H1 (cell line): Measurements from ENCODE around the gene TEX47. TPM values are rescaled to one million over a fixed set of nuclear protein-coding genes. Genes with fewer than 3 reads are reported as not detected.
A peak's percentile ranks its signal among the peaks of the same experiment; 100 is the strongest.

Source experiments
- CTCF ChIA-PET: fragments of 300-600 bp; sonication (Branson Sonifier 250); formaldehyde crosslinking; loops from one replicate; lab custom pipeline; 2021; ENCODE audit not compliant: partially characterized antibody; lab: Charles Lee
- POLR2A ChIA-PET: fragments of 300-600 bp; sonication (Branson Sonifier 250); formaldehyde crosslinking; loops from one replicate; lab custom pipeline; 2021; ENCODE audit warnings: inconsistent platforms; ENCODE audit not compliant: partially characterized antibody; lab: Charles Lee
- DNase-seq, 2 experiments: peaks; one replicate each; pipeline versions ENCODE4 v3.0.0 to v3.0.0-alpha.2; 2010 to 2022; ENCODE audit warnings: low spot score in 2 of 2, low read depth in 1 of 2, mixed read lengths in 1 of 2
- FAIRE-seq: peaks from 2 replicates; lab custom pipeline; 2011; peaks lifted over from hg19 to GRCh38; lab: Jason Lieb, UNC
- H2AFZ ChIP-seq: 2 replicates; pipeline ENCODE4 v1.8.1; 2012; ENCODE audit warnings: low read length, inconsistent platforms
- H2AK5ac ChIP-seq: 2 replicates; pipeline ENCODE4 v1.6.1; 2013; ENCODE audit warnings: low read depth, low read length
- H2BK120ac ChIP-seq: replicated peaks from 2 replicates; pipeline ENCODE3; 2013; ENCODE audit warnings: low read depth, low read length, inconsistent platforms
- H2BK12ac ChIP-seq: 2 replicates; pipeline ENCODE4 v1.6.1; 2013; ENCODE audit warnings: low read depth, low read length
- H2BK15ac ChIP-seq: 2 replicates; pipeline ENCODE4 v1.6.1; 2013; ENCODE audit warnings: low read length
- H2BK20ac ChIP-seq: 2 replicates; pipeline ENCODE4 v1.6.1; 2013; ENCODE audit warnings: low read length
- H2BK5ac ChIP-seq: 2 replicates; pipeline ENCODE4 v1.6.1; 2013; ENCODE audit warnings: low read depth, low read length
- H3K14ac ChIP-seq: 2 replicates; pipeline ENCODE4 v1.6.1; 2013; ENCODE audit warnings: inconsistent platforms; ENCODE audit not compliant: insufficient read length
- H3K18ac ChIP-seq: 2 replicates; pipeline ENCODE4 v1.6.1; 2013; ENCODE audit warnings: low read length; ENCODE audit errors: extremely low read depth
- H3K23ac ChIP-seq: 2 replicates; pipeline ENCODE4 v1.6.1; 2013; ENCODE audit warnings: inconsistent platforms; ENCODE audit not compliant: insufficient read length
- H3K23me2 ChIP-seq: 2 replicates; pipeline ENCODE4 v1.6.1; 2013; ENCODE audit warnings: low read depth, low read length
- H3K27ac ChIP-seq: 2 replicates; pipeline ENCODE4 v1.6.1; 2011; ENCODE audit warnings: low read depth, low read length, inconsistent platforms
- H3K27me3 ChIP-seq, 4 experiments: replicated peaks in 1 of 4; 1 replicate in 1 of 4; 2 replicates in 3 of 4; pipeline versions ENCODE4 v1.6.1 to v1.8.1; 2011 to 2013; ENCODE audit warnings: low read length in 3 of 4, mild to moderate bottlenecking in 3 of 4, inconsistent platforms in 2 of 4, mixed read lengths in 2 of 4, moderate library complexity in 1 of 4; ENCODE audit not compliant: control insufficient read depth in 3 of 4, insufficient read depth in 3 of 4; ENCODE audit errors: extremely low read depth in 1 of 4
- H3K36me3 ChIP-seq, 4 experiments: 2 replicates each; pipeline versions ENCODE4 v1.6.1 to v1.8.1; 2011 to 2013; ENCODE audit warnings: mild to moderate bottlenecking in 4 of 4, low read length in 3 of 4, moderate library complexity in 2 of 4, control low read depth in 1 of 4, inconsistent platforms in 1 of 4; ENCODE audit not compliant: insufficient read depth in 4 of 4, control insufficient read depth in 2 of 4
- H3K4ac ChIP-seq: replicated peaks from 2 replicates; pipeline ENCODE3; 2013; ENCODE audit warnings: low read length, low read depth, mixed read lengths, inconsistent platforms; ENCODE audit not compliant: insufficient read length
- H3K4me1 ChIP-seq, 4 experiments: replicated peaks in 1 of 4; 1 replicate in 1 of 4; 2 replicates in 3 of 4; pipeline versions ENCODE4 v1.6.1 to v1.8.1; 2011 to 2013; ENCODE audit warnings: low read length in 3 of 4, inconsistent platforms in 2 of 4, mixed read lengths in 1 of 4; ENCODE audit not compliant: insufficient read depth in 4 of 4, control insufficient read depth in 3 of 4
- H3K4me2 ChIP-seq, 2 experiments: 2 replicates each; pipeline versions ENCODE4 v1.6.1 to v1.8.1; 2011 to 2013; ENCODE audit warnings: low read depth in 2 of 2, low read length in 2 of 2, control low read depth in 1 of 2, inconsistent platforms in 1 of 2, mild to moderate bottlenecking in 1 of 2; ENCODE audit not compliant: insufficient read depth in 1 of 2
- H3K4me3 ChIP-seq, 4 experiments: fragments of 200-600, 300-600 bp in 1 of 4; sonication (generic), shearing (Covaris generic), sonication (Bioruptor Twin) in 1 of 4; 2 replicates each; pipeline versions ENCODE4 v1.5.1 to v1.8.1; 2011 to 2016; ENCODE audit warnings: low read length in 4 of 4, low read depth in 3 of 4, control low read depth in 2 of 4, inconsistent platforms in 2 of 4, mild to moderate bottlenecking in 2 of 4, mixed read lengths in 1 of 4, moderate library complexity in 1 of 4; ENCODE audit not compliant: insufficient read depth in 2 of 4; ENCODE audit errors: extremely low read depth in 1 of 4
- H3K56ac ChIP-seq: replicated peaks from 2 replicates; pipeline ENCODE3; 2013; ENCODE audit warnings: low read depth, mild to moderate bottlenecking, mixed read lengths, low read length, inconsistent platforms; ENCODE audit not compliant: insufficient read length
- H3K79me1 ChIP-seq: 2 replicates; pipeline ENCODE4 v1.6.1; 2013; ENCODE audit warnings: low read depth, low read length, control low read depth
- H3K79me2 ChIP-seq, 2 experiments: 2 replicates each; pipeline versions ENCODE4 v1.6.1 to v1.8.1; 2012 to 2013; ENCODE audit warnings: low read length in 2 of 2, mild to moderate bottlenecking in 2 of 2, inconsistent platforms in 1 of 2; ENCODE audit not compliant: insufficient read depth in 2 of 2, control insufficient read depth in 1 of 2
- H3K9ac ChIP-seq, 4 experiments: replicated peaks in 1 of 4; 1 replicate in 1 of 4; 2 replicates in 3 of 4; pipeline versions ENCODE4 v1.6.1 to v1.8.1; 2011 to 2013; ENCODE audit warnings: low read depth in 3 of 4, low read length in 3 of 4, control low read depth in 2 of 4, mild to moderate bottlenecking in 2 of 4, moderate library complexity in 2 of 4, inconsistent platforms in 1 of 4; ENCODE audit errors: extremely low read depth in 1 of 4
- H3K9me3 ChIP-seq, 2 experiments: 2 replicates each; pipeline versions ENCODE4 v1.6.1 to v1.8.1; 2012 to 2013; ENCODE audit warnings: mild to moderate bottlenecking in 2 of 2, moderate library complexity in 2 of 2, control low read depth in 1 of 2, inconsistent platforms in 1 of 2, low read depth in 1 of 2, low read length in 1 of 2, mixed read lengths in 1 of 2; ENCODE audit not compliant: insufficient read depth in 2 of 2
- H4K20me1 ChIP-seq, 2 experiments: replicated peaks in 1 of 2; 2 replicates each; pipeline versions ENCODE3 to v1.8.1; 2011 to 2013; ENCODE audit warnings: inconsistent platforms in 2 of 2, low read length in 2 of 2, mild to moderate bottlenecking in 1 of 2; ENCODE audit not compliant: insufficient read depth in 2 of 2, control insufficient read depth in 1 of 2
- H4K5ac ChIP-seq: 2 replicates; pipeline ENCODE4 v1.6.1; 2013; ENCODE audit warnings: low read length, low read depth, mixed read lengths, inconsistent platforms; ENCODE audit not compliant: insufficient read length
- H4K8ac ChIP-seq: 2 replicates; pipeline ENCODE4 v1.8.0; 2013; ENCODE audit warnings: mild to moderate bottlenecking, moderate library complexity, low read length, inconsistent platforms; ENCODE audit not compliant: insufficient read depth; ENCODE audit errors: extremely low read depth
- H4K91ac ChIP-seq: replicated peaks from 2 replicates; pipeline ENCODE3; 2013; ENCODE audit warnings: low read length, mixed read lengths, inconsistent platforms; ENCODE audit not compliant: insufficient read length
- CHD1 ChIP-seq: IDR thresholded peaks from 2 replicates; pipeline ENCODE4 v1.6.1; 2012; ENCODE audit warnings: low read depth, low read length, improper control_type of control experiment
- CTBP2 ChIP-seq: IDR thresholded peaks from 2 replicates; pipeline ENCODE4 v1.7.0; 2011; ENCODE audit warnings: borderline replicate concordance, mild to moderate bottlenecking, moderate library complexity, mixed read lengths, low read length; ENCODE audit not compliant: insufficient read depth, insufficient read length
- CTCF ChIP-seq, 3 experiments: IDR thresholded peaks; 1 replicate in 2 of 3; 2 replicates in 1 of 3; pipeline versions ENCODE4 v1.5.1 to v1.6.1; 2011; ENCODE audit warnings: low read length in 3 of 3, mild to moderate bottlenecking in 3 of 3, inconsistent platforms in 2 of 3, low read depth in 1 of 3, moderate library complexity in 1 of 3; ENCODE audit not compliant: insufficient read depth in 1 of 3; ENCODE audit errors: control extremely low read depth in 1 of 3
- GTF2F1 ChIP-seq: IDR thresholded peaks from 2 replicates; pipeline ENCODE4 v1.6.1; 2012; ENCODE audit warnings: low read depth, low read length, improper control_type of control experiment, borderline replicate concordance
- HDAC6 ChIP-seq: IDR thresholded peaks from one replicate; pipeline ENCODE4 v1.7.1; 2012; ENCODE audit warnings: low read depth, mild to moderate bottlenecking, inconsistent platforms, low read length, moderate library complexity
- NRF1 ChIP-seq: IDR thresholded peaks from 2 replicates; pipeline ENCODE4 v1.6.1; 2011; ENCODE audit warnings: mild to moderate bottlenecking, low read depth, low read length, improper control_type of control experiment
- RAD21 ChIP-seq, 2 experiments: IDR thresholded peaks in 1 of 2; conservative IDR thresholded peaks in 1 of 2; 2 replicates each; pipeline ENCODE4 v1.6.1; 2011; ENCODE audit warnings: low read depth in 2 of 2, low read length in 2 of 2, improper control_type of control experiment in 1 of 2, inconsistent platforms in 1 of 2, mild to moderate bottlenecking in 1 of 2, moderate library complexity in 1 of 2
- SIX5 ChIP-seq: IDR thresholded peaks from 2 replicates; pipeline ENCODE4 v1.6.1; 2011; ENCODE audit warnings: mild to moderate bottlenecking, low read depth, low read length
- SP1 ChIP-seq: IDR thresholded peaks from 2 replicates; pipeline ENCODE4 v1.6.1; 2011; ENCODE audit warnings: low read depth, low read length
- SRF ChIP-seq: IDR thresholded peaks from 2 replicates; pipeline ENCODE4 v1.6.1; 2011; ENCODE audit warnings: mild to moderate bottlenecking, low read depth, low read length, moderate library complexity
- WGBS, 2 experiments: shearing (Covaris generic) in 1 of 2; methylation state at CpG; one replicate each; pipeline versions ENCODE4 v1.1.6 to v1.1.7; 2013 to 2015; ENCODE audit warnings: low lambda C conversion rate in 2 of 2, mixed read lengths in 2 of 2, inconsistent platforms in 1 of 2, low coverage in 1 of 2, missing lambda C conversion rate in 1 of 2; ENCODE audit not compliant: insufficient replicate concordance in 2 of 2, insufficient coverage in 1 of 2, insufficient read length in 1 of 2; ENCODE audit errors: extremely low coverage in 1 of 2, missing lambda C conversion rate in 1 of 2; 5-methylcytosine and 5-hydroxymethylcytosine counted together
- polyA plus RNA-seq, 7 experiments: library from polyadenylated mRNA; depleted of rRNA in 3 of 7; stranded (reverse) in 5 of 7; unstranded in 2 of 7; fragments of >200 nt in 5 of 7; fragments of 200-250 nt in 2 of 7; gene quantifications; 1 replicate in 5 of 7; 2 replicates in 1 of 7; 4 replicates in 1 of 7; pipeline versions ENCODE4 v1.2.1 to v1.2.3, GENCODE V29; 2011 to 2013; ENCODE audit warnings: missing spikeins in 2 of 7, mixed read lengths in 2 of 7
- total RNA-seq: library from RNA; stranded (reverse); fragmentation: NEBNext Ultra II Directional; extraction: Animal tissue kit (Norgen Biotek cat#: 25700); gene quantifications from 2 replicates; pipeline ENCODE4 v1.2.1, GENCODE V29; 2021

TEX47 gene
- total and polyA plus RNA-seq, 2 of the 8 experiments (the other 6 are each of a cell fraction or from before 2014, with no cell fraction given), result not detected

- TF ChIP-seq CTCF (IDR thresholded peaks at IDR 0.05; ENCODE audit: control extremely low read depth in 1 of 3, insufficient read depth in 1 of 3, low read depth in 1 of 3, low read length in 3 of 3) (peak in 2 of 3 experiments; percentile 53 to 55; a peak in 3 of 4 replicates), CHD1 (no peak), RAD21 (IDR thresholded peaks at IDR 0.05 in 1 of 2, conservative IDR thresholded peaks at IDR 0.05 in 1 of 2; ENCODE audit: low read depth in 2 of 2, low read length in 2 of 2) (peak; percentile 69 to 73), NRF1 (no peak), GTF2F1 (no peak), SRF (no peak), CTBP2 (no peak), HDAC6 (no peak), SP1 (no peak), SIX5 (no peak)
- TF ChIP-seq, all 59 proteins: peak for 2
- WGBS, 2 experiments, result 30% methylated on average over 3 of the region's 3 CpGs; no CpG with 5 or more reads in 1 of the 2 experiments
- H4K91ac ChIP-seq, result no peak overlapping the region
- no peak overlapping the region for H2BK20ac ChIP-seq
- no peak overlapping the region for H3K18ac ChIP-seq
- no peak overlapping the region for H3K4ac ChIP-seq
- no peaks in the 10 kb centered on the region for H3K23me2 ChIP-seq
- H3K36me3 ChIP-seq, result no peaks in the 10 kb centered on the region
- ChIA-PET POLR2A (no interaction called here), CTCF (interaction anchor here (0.6 to 2.3 kb wide), 21 partner anchors 9 to 787 kb away, joined by 3 to 13 read pairs (median 4); no protein-coding TSS in a partner anchor)
- H2BK15ac ChIP-seq, result no peak overlapping the region
- no peak overlapping the region for H2AFZ ChIP-seq
- H3K27ac ChIP-seq, result no peak overlapping the region
- H3K4me2 ChIP-seq, result no peak overlapping the region
- no peaks in the 10 kb centered on the region for H3K79me1 ChIP-seq
- H2BK12ac ChIP-seq, result no peak overlapping the region
- no peak overlapping the region for H2BK5ac ChIP-seq
- H3K9me3 ChIP-seq, result no peaks in the 10 kb centered on the region
- no peak overlapping the region for H3K23ac ChIP-seq
- no peak overlapping the region for H2BK120ac ChIP-seq
- no peaks in the 10 kb centered on the region for H3K4me1 ChIP-seq
- H4K8ac ChIP-seq, result no peak overlapping the region
- H4K20me1 ChIP-seq, result no peaks in the 10 kb centered on the region
- H3K79me2 ChIP-seq, result no peaks in the 10 kb centered on the region
- H2AK5ac ChIP-seq, result no peak overlapping the region
- no peak overlapping the region for H4K5ac ChIP-seq
- no peak overlapping the region for H3K9ac ChIP-seq
- no peak overlapping the region for H3K14ac ChIP-seq
- FAIRE-seq (peak; percentile 82), DNase-seq (peak in 1 of 2 experiments; percentile 3)
- no peak overlapping the region for H3K4me3 ChIP-seq
- H3K27me3 ChIP-seq, result no peaks in the 10 kb centered on the region
- H3K56ac ChIP-seq, result no peak overlapping the region
Measured at GRCh38 chr7:88835147-88835728, 39.7 kb upstream of the TEX47 start.
